IMR-90 (cell line): ENCODE results near the gene PDLIM1. TPM values are rescaled to one million over a fixed set of nuclear protein-coding genes. Genes with fewer than 3 reads are reported as not detected.

ENCODE experiments used
- ATAC-seq: fragments of 200-7000 bp; cut with Tn5 transposase; 2 replicates; pipeline ENCODE4 v1.9.1; 2020; ENCODE audit warnings: low read depth, mild to moderate bottlenecking, moderate library complexity
- BruUV-seq: library from RNA; stranded (reverse); fragments of 400-500 nt; replicated peaks from 2 replicates; lab custom pipeline; 2021; lab: Mats Ljungman, UMichigan
- CTCF ChIA-PET: fragments of 300-600 bp; formaldehyde crosslinking; extraction: SDS; loops from one replicate; lab custom pipeline; 2021; ENCODE audit warnings: antibody characterized with exemption; lab: Yijun Ruan, JAX
- POLR2A ChIA-PET: fragments of 300-600 bp; sonication (Branson Sonifier 250); formaldehyde crosslinking; loops from one replicate; lab custom pipeline; 2022; ENCODE audit warnings: antibody characterized with exemption; ENCODE audit not compliant: unreplicated experiment; lab: Charles Lee
- DNase-seq: peaks from one replicate; pipeline ENCODE4 v3.0.0; 2013
- H2AFZ ChIP-seq: replicated peaks from 2 replicates; pipeline ENCODE3; 2013; ENCODE audit warnings: low read length, mild to moderate bottlenecking; ENCODE audit not compliant: poor library complexity
- H2AK5ac ChIP-seq: 2 replicates; pipeline ENCODE4 v1.6.1; 2013; ENCODE audit warnings: low read depth, low read length, inconsistent platforms
- H2AK9ac ChIP-seq: replicated peaks from 2 replicates; pipeline ENCODE3; 2013; ENCODE audit warnings: mild to moderate bottlenecking, low read depth, low read length, moderate library complexity; ENCODE audit not compliant: poor library complexity
- H2BK120ac ChIP-seq: 2 replicates; pipeline ENCODE4 v1.6.1; 2013; ENCODE audit warnings: low read depth, low read length, inconsistent platforms
- H2BK15ac ChIP-seq: 3 replicates; pipeline ENCODE4 v1.6.1; 2013; ENCODE audit warnings: low read depth, low read length, inconsistent platforms
- H2BK20ac ChIP-seq: 2 replicates; pipeline ENCODE4 v1.6.1; 2013; ENCODE audit warnings: low read depth, mild to moderate bottlenecking, inconsistent platforms, low read length, moderate library complexity
- H2BK5ac ChIP-seq: 2 replicates; pipeline ENCODE4 v1.6.1; 2013; ENCODE audit warnings: mild to moderate bottlenecking, low read depth, low read length, inconsistent platforms; ENCODE audit not compliant: poor library complexity, severe bottlenecking
- H3K14ac ChIP-seq: replicated peaks from 2 replicates; pipeline ENCODE4 v1.6.1; 2013; ENCODE audit warnings: low read depth, low read length, inconsistent platforms
- H3K18ac ChIP-seq: 2 replicates; pipeline ENCODE4 v1.6.1; 2013; ENCODE audit warnings: low read depth, low read length, control low read depth
- H3K23ac ChIP-seq: 2 replicates; pipeline ENCODE4 v1.6.1; 2013; ENCODE audit warnings: low read depth, low read length, inconsistent platforms
- H3K27ac ChIP-seq: 2 replicates; pipeline ENCODE4 v1.5.1; 2013; ENCODE audit warnings: mild to moderate bottlenecking, control low read depth, low read length; ENCODE audit not compliant: insufficient read depth
- H3K27me3 ChIP-seq: 2 replicates; pipeline ENCODE4 v1.6.1; 2013; ENCODE audit warnings: low read length; ENCODE audit not compliant: control insufficient read depth, insufficient read depth
- H3K36me3 ChIP-seq: 2 replicates; pipeline ENCODE4 v1.6.1; 2013; ENCODE audit warnings: low read length, mixed read lengths; ENCODE audit not compliant: control insufficient read depth, insufficient read depth
- H3K4ac ChIP-seq: 2 replicates; pipeline ENCODE4 v1.6.1; 2013; ENCODE audit warnings: low read depth, low read length, inconsistent platforms
- H3K4me1 ChIP-seq: 2 replicates; pipeline ENCODE4 v1.6.1; 2013; ENCODE audit warnings: low read length, mixed read lengths; ENCODE audit not compliant: control insufficient read depth, insufficient read depth
- H3K4me2 ChIP-seq: 2 replicates; pipeline ENCODE4 v1.6.1; 2013; ENCODE audit warnings: low read depth, mild to moderate bottlenecking, control low read depth, low read length, moderate library complexity
- H3K4me3 ChIP-seq: 2 replicates; pipeline ENCODE4 v1.5.1; 2013; ENCODE audit warnings: low read depth, mild to moderate bottlenecking, control low read depth, low read length, moderate library complexity; ENCODE audit not compliant: insufficient read depth
- H3K56ac ChIP-seq: 2 replicates; pipeline ENCODE4 v1.6.1; 2013; ENCODE audit warnings: low read length, inconsistent platforms; ENCODE audit not compliant: insufficient read depth; ENCODE audit errors: extremely low read depth
- H3K79me1 ChIP-seq, 2 experiments: 2 replicates each; pipeline ENCODE4 v1.6.1; 2013; ENCODE audit warnings: low read length in 2 of 2, inconsistent platforms in 1 of 2, low read depth in 1 of 2
- H3K9ac ChIP-seq: 2 replicates; pipeline ENCODE4 v1.6.1; 2013; ENCODE audit warnings: low read depth, low read length, control low read depth
- H3K9me1 ChIP-seq: 2 replicates; pipeline ENCODE4 v1.6.1; 2013; ENCODE audit warnings: low read length, inconsistent platforms; ENCODE audit not compliant: insufficient read depth
- H3K9me3 ChIP-seq: 2 replicates; pipeline ENCODE4 v1.6.1; 2013; ENCODE audit warnings: low read length; ENCODE audit not compliant: control insufficient read depth, insufficient read depth
- H4K20me1 ChIP-seq: 2 replicates; pipeline ENCODE4 v1.6.1; 2013; ENCODE audit warnings: low read length, inconsistent platforms; ENCODE audit not compliant: insufficient read depth
- H4K5ac ChIP-seq: 2 replicates; pipeline ENCODE4 v1.6.1; 2013; ENCODE audit warnings: mild to moderate bottlenecking, low read depth, low read length, control low read depth
- H4K8ac ChIP-seq, 2 experiments: 2 replicates each; pipeline ENCODE4 v1.6.1; 2013; ENCODE audit warnings: low read depth in 2 of 2, low read length in 2 of 2, control low read depth in 1 of 2, inconsistent platforms in 1 of 2
- H4K91ac ChIP-seq: 2 replicates; pipeline ENCODE4 v1.6.1; 2013; ENCODE audit warnings: low read depth, low read length, inconsistent platforms; ENCODE audit not compliant: insufficient read depth
- FOS ChIP-seq: fragments of 150-350 bp; IDR thresholded peaks from 2 replicates; pipeline ENCODE4 v1.6.1; 2016; ENCODE audit warnings: low read depth, low read length
- RAD21 ChIP-seq: IDR thresholded peaks from 2 replicates; pipeline ENCODE4 v1.6.1; 2012; ENCODE audit warnings: low read length, improper control_type of control experiment
- WGBS, 2 experiments: methylation state at CpG; one replicate each; pipeline versions ENCODE4 v1.1.5 to v1.1.7; 2013; ENCODE audit warnings: missing lambda C conversion rate in 2 of 2; ENCODE audit not compliant: insufficient read length in 1 of 2; ENCODE audit errors: extremely low coverage in 2 of 2; 5-methylcytosine and 5-hydroxymethylcytosine counted together
- dilution Hi-C: fragments of 300-500 bp; cut with HindIII; formaldehyde crosslinking; loops from one replicate; pipeline ENCODE4 v1.14.3; 2018; ENCODE audit warnings: low sequenced_read_pairs; ENCODE audit not compliant: unreplicated experiment
- in situ Hi-C: fragments of 300-500 bp; cut with MboI; formaldehyde crosslinking; loops from 3 replicates; pipeline ENCODE4 v1.14.3; 2019; ENCODE audit warnings: low sequenced_read_pairs, inconsistent platforms, mixed read lengths
- intact Hi-C: fragments of 100-400 bp; cut with micrococcal nuclease; formaldehyde crosslinking; loops from 2 replicates; pipeline ENCODE4 v1.10.0; 2022
- polyA plus RNA-seq, 3 experiments: library from polyadenylated mRNA; depleted of rRNA; stranded (reverse); fragments of >200 nt; gene quantifications; 2 replicates each; pipeline ENCODE4 v1.2.3, GENCODE V29; 2012; ENCODE audit warnings: low replicate concordance in 1 of 3
- total RNA-seq: library from RNA; depleted of rRNA; stranded (reverse); fragments of >200 nt; gene quantifications from 2 replicates; pipeline ENCODE4 v1.2.3, GENCODE V29; 2012

The PDLIM1 gene
- total and polyA plus RNA-seq, 2 of the 4 experiments (the other 2 are of a cell fraction) = 30.1 to 187 TPM

- H2AK5ac ChIP-seq = no peak overlapping the region
- POLR2A ChIA-PET = no interaction called here
- H3K4me3 ChIP-seq = no peak overlapping the region
- H3K9me3 ChIP-seq = no peaks in the 10 kb centered on the region
- peaks cover 21% of the 10 kb centered on the region for H4K20me1 ChIP-seq
- no peaks in the 10 kb centered on the region for H3K27me3 ChIP-seq
- H3K79me1 ChIP-seq = peaks cover 18 to 56% of the 10 kb centered on the region in 2 experiments; a peak in 3 of 4 replicates
- H2BK20ac ChIP-seq = no peak overlapping the region
- H3K56ac ChIP-seq = no peak overlapping the region
- TF ChIP-seq FOS = no peak
- TF ChIP-seq RAD21 = no peak
- peaks cover 28% of the 10 kb centered on the region for H3K9me1 ChIP-seq
- H3K18ac ChIP-seq = no peak overlapping the region
- no peak overlapping the region for H2AFZ ChIP-seq
- no peak overlapping the region for H3K9ac ChIP-seq
- BruUV-seq = no TSS peak
- no peak overlapping the region for H4K5ac ChIP-seq
- no peak overlapping the region for H4K8ac ChIP-seq
- H3K4me1 ChIP-seq = peaks cover 23% of the 10 kb centered on the region
- H2BK120ac ChIP-seq = no peak overlapping the region
- peaks cover 28% of the 10 kb centered on the region for H3K36me3 ChIP-seq
- no peak overlapping the region for H3K4me2 ChIP-seq
- H2BK15ac ChIP-seq = no peak overlapping the region
- no peak overlapping the region for H3K23ac ChIP-seq
- in situ Hi-C loops = no loop called here
- no peak overlapping the region for H3K14ac ChIP-seq
- 80% methylated on average over 2 of the region's 4 CpGs; no CpG with 5 or more reads in 1 of the 2 experiments for WGBS, 2 experiments
- CTCF ChIA-PET = no interaction called here
- no peak overlapping the region for H4K91ac ChIP-seq
- no peak overlapping the region for H2BK5ac ChIP-seq
- DNase-seq (no peak), ATAC-seq (no peak)
- H3K27ac ChIP-seq = no peak overlapping the region
- H3K4ac ChIP-seq = no peak overlapping the region
- intact Hi-C loops = no loop called here
- dilution Hi-C loops = no loop called here
- H2AK9ac ChIP-seq = no peak overlapping the region
Measured at GRCh38 chr10:95250856-95251255, 39.9 kb downstream of the PDLIM1 start.
